ENCODE measurements around the gene NAP1L4.

Gene NAP1L4

DNA sequence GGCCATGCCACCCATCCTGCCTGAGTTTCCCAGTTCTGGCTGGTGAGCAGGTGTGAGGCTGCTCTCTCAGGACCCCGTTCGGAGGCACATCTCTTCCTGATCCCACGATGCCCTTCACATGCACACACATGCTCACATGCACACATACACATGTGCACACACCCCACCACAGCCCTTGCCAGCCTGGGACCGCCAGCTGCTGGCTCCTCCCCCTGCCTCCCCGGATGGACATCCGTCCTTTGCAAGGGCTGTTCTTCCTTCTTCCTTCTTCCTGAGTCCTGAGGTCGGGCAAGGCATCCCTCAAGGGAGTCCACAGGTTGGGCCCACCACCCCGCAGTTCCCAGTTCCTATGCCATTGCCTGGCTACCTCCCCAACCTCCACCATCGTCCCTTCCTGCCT is 96.1 kb downstream of the NAP1L4 start:
- no peak overlapping the region for H3K27ac ChIP-seq
- TF ChIP-seq, protein P1, sequence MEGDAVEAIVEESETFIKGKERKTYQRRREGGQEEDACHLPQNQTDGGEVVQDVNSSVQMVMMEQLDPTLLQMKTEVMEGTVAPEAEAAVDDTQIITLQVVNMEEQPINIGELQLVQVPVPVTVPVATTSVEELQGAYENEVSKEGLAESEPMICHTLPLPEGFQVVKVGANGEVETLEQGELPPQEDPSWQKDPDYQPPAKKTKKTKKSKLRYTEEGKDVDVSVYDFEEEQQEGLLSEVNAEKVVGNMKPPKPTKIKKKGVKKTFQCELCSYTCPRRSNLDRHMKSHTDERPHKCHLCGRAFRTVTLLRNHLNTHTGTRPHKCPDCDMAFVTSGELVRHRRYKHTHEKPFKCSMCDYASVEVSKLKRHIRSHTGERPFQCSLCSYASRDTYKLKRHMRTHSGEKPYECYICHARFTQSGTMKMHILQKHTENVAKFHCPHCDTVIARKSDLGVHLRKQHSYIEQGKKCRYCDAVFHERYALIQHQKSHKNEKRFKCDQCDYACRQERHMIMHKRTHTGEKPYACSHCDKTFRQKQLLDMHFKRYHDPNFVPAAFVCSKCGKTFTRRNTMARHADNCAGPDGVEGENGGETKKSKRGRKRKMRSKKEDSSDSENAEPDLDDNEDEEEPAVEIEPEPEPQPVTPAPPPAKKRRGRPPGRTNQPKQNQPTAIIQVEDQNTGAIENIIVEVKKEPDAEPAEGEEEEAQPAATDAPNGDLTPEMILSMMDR (conservative IDR thresholded peaks at IDR 0.05): no peak
